ENCODE measurements around the gene ZDHHC20. TPM values are rescaled to one million over a fixed set of nuclear protein-coding genes. Genes with fewer than 3 reads are reported as not detected.

The ZDHHC20 gene
- total RNA-seq, 1 experiment from 2014 or later: 69.1 TPM

GRCh38 chr13:21420706-21421105, 38.4 kb downstream of the ZDHHC20 start:
- Histone ChIP-seq H3K23ac (ENCODE audit: insufficient read length, low read depth, low read length) (no peak overlapping the region), H3K9me3 (ENCODE audit: control insufficient read depth, low read depth, low read length) (no peaks in the 10 kb centered on the region), H3K4me1 (ENCODE audit: insufficient read depth, low read length) (no peaks in the 10 kb centered on the region), H2BK20ac (ENCODE audit: low read depth, low read length, poor library complexity, severe bottlenecking) (no peak overlapping the region), H3K18ac (ENCODE audit: insufficient read length, low read depth, low read length) (no peak overlapping the region), H3T11ph (ENCODE audit: low read length) (no peak overlapping the region), H2AK5ac (ENCODE audit: insufficient read length, low read length) (no peak overlapping the region), H4K20me1 (ENCODE audit: control insufficient read depth, insufficient read depth, insufficient read length) (no peaks in the 10 kb centered on the region), H4K8ac (replicated peaks; ENCODE audit: insufficient read length, low read depth, low read length) (no peak overlapping the region), H3K14ac (ENCODE audit: insufficient read depth, low read length) (no peak overlapping the region), H3K4ac (ENCODE audit: low read depth, low read length) (no peak overlapping the region), H3K4me2 (ENCODE audit: insufficient read depth, insufficient read length, low read length) (no peak overlapping the region), H2BK12ac (ENCODE audit: insufficient read length, low read depth, low read length) (no peak overlapping the region), H3K27ac (ENCODE audit: insufficient read length, low read depth, low read length) (no peak overlapping the region), H4K91ac (ENCODE audit: insufficient read length, low read depth, low read length) (no peak overlapping the region), H2AFZ (ENCODE audit: low read length) (no peak overlapping the region), H3K9ac (ENCODE audit: extremely low read depth, insufficient read length, low read length) (no peak overlapping the region), H3K79me1 (ENCODE audit: insufficient read depth, low read depth, low read length, poor library complexity, severe bottlenecking) (no peaks in the 10 kb centered on the region), H3K56ac (ENCODE audit: insufficient read length, low read depth, low read length) (no peak overlapping the region), H2BK15ac (ENCODE audit: low read depth, low read length) (no peak overlapping the region), H3K23me2 (ENCODE audit: insufficient read length, low read depth, low read length, poor library complexity, severe bottlenecking) (no peaks in the 10 kb centered on the region), H2BK120ac (ENCODE audit: low read depth, low read length, poor library complexity, severe bottlenecking) (no peak overlapping the region), H4K5ac (ENCODE audit: insufficient read length, low read depth, low read length) (no peak overlapping the region), H2BK5ac (ENCODE audit: insufficient read length, low read length) (no peak overlapping the region), H3K79me2 (ENCODE audit: insufficient read depth, low read length) (no peaks in the 10 kb centered on the region; the same call in 1 of the 2 replicates), H3K27me3 (ENCODE audit: insufficient read depth, low read length) (no peaks in the 10 kb centered on the region)
- no peak for DNase-seq
- no CpG with 5 or more reads among the region's 3 CpGs for WGBS (ENCODE audit: extremely low coverage, insufficient read length, low lambda C conversion rate)
- H3K4me3 Mint-ChIP-seq: no peak overlapping the region
- no peaks in the 10 kb centered on the region for H3K4me1 Mint-ChIP-seq
- no peaks in the 10 kb centered on the region for H3K27me3 Mint-ChIP-seq (ENCODE audit: low read depth)
- H3K36me3 Mint-ChIP-seq (ENCODE audit: insufficient read depth in 1 of 3, low read depth in 3 of 3): peaks cover 0 to 3% (median 1%) of the 10 kb centered on the region in 3 experiments; a peak in 4 of 7 replicates
- no peak for TF ChIP-seq CTCF (conservative IDR thresholded peaks at IDR 0.05)
- H3K27ac Mint-ChIP-seq: peak overlapping the region in 1 of 3 experiments; percentile 26; a peak in 2 of 7 replicates
- no peaks in the 10 kb centered on the region for H3K9me3 Mint-ChIP-seq
